Thoracic aorta (tissue), 2 donors: ENCODE data around the gene PLAAT4. TPM values are rescaled to one million over a fixed set of nuclear protein-coding genes. Genes with fewer than 3 reads are reported as not detected.
A peak's percentile ranks its signal among the peaks of the same experiment; 100 is the strongest.
"Not testable (repeated sequence)": the region's sequence is repeated elsewhere in the genome, so short reads cannot be mapped to it uniquely, and the experiment has no call there.

Experiments used
- ATAC-seq: fragments of 150-250 bp; one replicate; pipeline ENCODE4 v1.8.0; 2017; ENCODE audit warnings: low read depth; ENCODE audit not compliant: insufficient number of reproducible peaks, low FRiP score
- DNase-seq: peaks from one replicate; pipeline ENCODE4 v3.0.0-alpha.2; 2020; ENCODE audit warnings: low spot score
- H3K27ac ChIP-seq, 2 donors: fragments of 200-600 bp; sonication (generic); 1 replicate in 1 of 2; 2 replicates in 1 of 2; pipeline ENCODE4 v1.5.1; 2016; ENCODE audit warnings: mild to moderate bottlenecking in 2 of 2, moderate library complexity in 2 of 2
- H3K27me3 ChIP-seq: fragments of 200-600 bp; sonication (generic); replicated peaks from 2 replicates; pipeline ENCODE4 v1.6.0; 2016; ENCODE audit warnings: mild to moderate bottlenecking; ENCODE audit not compliant: insufficient read depth
- H3K36me3 ChIP-seq: fragments of 200-600 bp; sonication (generic); one replicate; pipeline ENCODE4 v1.5.1; 2016
- H3K4me1 ChIP-seq, 2 donors: fragments of 200-600 bp; sonication (generic); 1 replicate in 1 of 2; 2 replicates in 1 of 2; pipeline versions ENCODE4 v1.5.1 to v1.6.0; 2016; ENCODE audit warnings: low read depth in 2 of 2, mild to moderate bottlenecking in 1 of 2; ENCODE audit not compliant: control insufficient read depth in 1 of 2
- H3K4me3 ChIP-seq: fragments of 200-600 bp; sonication (generic); 2 replicates; pipeline ENCODE4 v1.5.1; 2016; ENCODE audit warnings: mild to moderate bottlenecking
- H3K9me3 ChIP-seq: fragments of 200-600 bp; sonication (generic); 2 replicates; pipeline ENCODE4 v1.5.1; 2016
- CTCF ChIP-seq: fragments of 200-600 bp; sonication (generic); IDR thresholded peaks from one replicate; pipeline ENCODE4 v1.5.1; 2019; ENCODE audit warnings: antibody characterized with exemption
- total RNA-seq, 2 donors: library from RNA; depleted of rRNA; stranded (reverse); fragments of >200 nt; gene quantifications; one replicate each; pipeline versions ENCODE4 v1.1.0 to v1.2.3, GENCODE V29; 2016

Gene PLAAT4
- total RNA-seq, 2 donors from 2014 or later: 19.2 to 20.4 TPM

DNA sequence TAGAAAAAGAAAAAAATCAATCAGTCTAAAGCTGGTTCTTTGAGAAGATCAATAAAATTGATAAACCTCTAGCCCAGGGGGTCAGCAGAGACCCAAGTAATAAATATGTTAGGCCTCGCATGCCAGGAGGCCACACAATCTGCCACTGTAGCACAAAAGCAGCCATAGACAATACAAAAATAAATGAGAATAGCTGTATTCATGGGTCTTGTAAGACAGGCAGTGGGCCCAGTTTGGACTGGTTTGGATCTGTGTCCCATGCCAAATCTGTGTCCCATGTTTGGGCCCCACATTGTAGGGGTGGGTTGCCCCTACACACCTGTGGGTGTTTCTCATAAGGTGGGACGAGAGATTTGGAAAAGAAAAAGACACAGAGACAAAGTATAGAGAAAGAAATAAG, 6.6 kb upstream of the PLAAT4 start:
- Histone ChIP-seq H3K9me3 (no peaks in the 10 kb centered on the region), H3K27me3 (no peaks in the 10 kb centered on the region), H3K4me1 (peaks cover 11 to 16% of the 10 kb centered on the region in 2 donors), H3K4me3 (no peak overlapping the region), H3K27ac (no peak overlapping the region), H3K36me3 (no peaks in the 10 kb centered on the region)
- TF ChIP-seq CTCF: no peak
- no peak for ATAC-seq
- no peak for DNase-seq

- H3K4me3 ChIP-seq, H3K36me3 ChIP-seq, H3K9me3 ChIP-seq, DNase-seq, H3K27me3 ChIP-seq: not testable (repeated sequence)
- peak; percentile 81 for ATAC-seq
- Histone ChIP-seq H3K4me1 (peaks cover 12 to 28% of the 10 kb centered on the region in 2 donors), H3K27ac (peak overlapping the region; percentile 8 to 56)
Observed at GRCh38 chr11:63531074-63531792, 5.4 kb upstream of the PLAAT4 start.

DNA sequence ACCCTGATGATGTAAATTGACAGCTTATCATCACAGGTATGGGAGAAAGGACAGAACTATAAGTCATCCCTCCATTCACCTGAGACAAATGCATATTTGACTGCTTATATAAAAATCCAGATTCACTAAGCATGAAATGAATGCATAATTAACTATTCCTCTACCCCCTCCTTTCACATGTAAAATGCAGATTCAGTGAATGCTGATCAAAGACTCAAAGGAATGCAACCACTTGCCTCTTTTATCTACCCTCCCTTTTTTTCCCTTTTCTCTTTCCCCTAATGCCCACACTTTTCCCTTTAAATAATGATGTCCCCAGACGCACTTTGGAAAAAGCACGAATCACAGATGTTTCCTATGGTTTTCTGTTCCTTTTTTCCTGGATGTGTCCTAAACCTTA, 4.5 kb upstream of the PLAAT4 start:
- H3K4me3 ChIP-seq: no peak overlapping the region
- no peaks in the 10 kb centered on the region for H3K27me3 ChIP-seq
- TF ChIP-seq CTCF: no peak
- DNase-seq: no peak
- H3K36me3 ChIP-seq: no peaks in the 10 kb centered on the region
- peak overlapping the region; percentile 8 to 56 for H3K27ac ChIP-seq
- no peak for ATAC-seq
- H3K9me3 ChIP-seq: no peaks in the 10 kb centered on the region
- peaks cover 15 to 32% of the 10 kb centered on the region in 2 donors for H3K4me1 ChIP-seq

DNA sequence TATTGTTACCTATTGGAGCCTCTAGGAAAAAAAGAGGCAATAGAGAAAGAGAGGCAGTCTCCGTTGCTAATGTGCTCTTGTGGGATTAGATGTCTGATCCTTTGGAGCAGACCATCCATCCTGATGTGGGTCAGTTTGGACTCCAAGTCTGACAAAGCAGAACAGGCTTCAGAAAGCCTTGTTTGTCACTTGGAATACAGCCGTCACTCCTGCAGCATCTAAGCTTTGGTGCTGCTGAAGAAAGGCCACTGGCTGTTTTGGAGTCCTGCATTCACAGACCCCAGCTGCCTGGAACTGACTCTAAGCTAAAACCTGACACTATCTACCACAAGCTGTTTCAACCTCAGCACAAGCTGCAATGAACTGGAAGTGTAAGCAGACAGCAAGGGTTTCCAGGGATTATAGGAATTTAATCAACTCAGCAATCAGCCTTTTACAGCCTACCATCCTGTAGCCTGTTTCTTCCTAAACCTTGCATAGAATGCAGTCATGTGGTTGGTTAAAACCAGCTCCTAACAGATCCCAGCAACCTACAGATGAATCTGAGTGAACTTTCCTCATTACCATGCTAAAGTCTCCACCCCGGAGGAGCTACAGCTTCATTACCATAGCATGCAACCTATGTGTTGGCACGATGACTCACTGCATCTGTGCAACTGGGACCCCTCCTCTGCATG, 3.7 kb upstream of the PLAAT4 start:
- no peak overlapping the region for H3K27ac ChIP-seq
- H3K36me3 ChIP-seq: no peaks in the 10 kb centered on the region
- H3K4me1 ChIP-seq: peaks cover 19 to 40% of the 10 kb centered on the region in 2 donors
- no peaks in the 10 kb centered on the region for H3K9me3 ChIP-seq
- no peak overlapping the region for H3K4me3 ChIP-seq
- no peak for DNase-seq
- no peak for TF ChIP-seq CTCF
- no peak for ATAC-seq
- no peaks in the 10 kb centered on the region for H3K27me3 ChIP-seq

DNA sequence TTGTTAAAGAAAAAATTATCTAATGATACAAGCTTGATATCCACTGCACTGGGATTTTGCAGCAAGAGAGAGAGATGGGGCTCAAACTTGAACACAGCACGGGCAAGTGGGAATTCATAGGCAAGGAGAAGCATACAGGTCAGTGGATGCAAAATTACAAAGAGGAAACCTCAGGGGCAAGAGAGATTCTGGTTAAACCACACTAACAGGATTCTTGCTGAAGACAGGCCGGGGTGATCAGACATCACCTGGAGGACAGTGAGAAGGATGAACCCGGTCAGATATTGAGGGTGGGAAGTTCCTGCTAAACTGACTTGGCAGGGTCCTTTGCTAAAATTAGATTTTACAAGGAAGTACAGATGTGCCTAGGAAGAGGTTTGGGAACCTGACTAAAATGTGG, 2.5 kb upstream of the PLAAT4 start:
- Histone ChIP-seq H3K27ac (no peak overlapping the region), H3K27me3 (no peaks in the 10 kb centered on the region), H3K36me3 (no peaks in the 10 kb centered on the region), H3K9me3 (no peaks in the 10 kb centered on the region), H3K4me3 (no peak overlapping the region), H3K4me1 (peaks cover 22 to 50% of the 10 kb centered on the region in 2 donors)
- DNase-seq (no peak), ATAC-seq (no peak)
- TF ChIP-seq CTCF: no peak
